H1 (cell line): ENCODE measurements around the gene NABP1.

Source experiments
- BCL11A ChIP-seq, 2 experiments: IDR thresholded peaks; one replicate each; pipeline ENCODE4 v1.6.1; 2011; ENCODE audit warnings: low read depth in 2 of 2, low read length in 2 of 2, mild to moderate bottlenecking in 2 of 2
- CEBPB ChIP-seq: IDR thresholded peaks from 2 replicates; pipeline ENCODE4 v1.6.1; 2012; ENCODE audit warnings: low read depth, low read length
- EGR1 ChIP-seq: IDR thresholded peaks from 2 replicates; pipeline ENCODE4 v1.6.1; 2011; ENCODE audit warnings: low read depth, low read length, borderline replicate concordance
- EZH2 ChIP-seq: fragments of 200-600 bp; sonication (generic); IDR thresholded peaks from 2 replicates; pipeline ENCODE4 v1.7.1; 2012; ENCODE audit warnings: low read depth, mild to moderate bottlenecking, moderate library complexity, low read length, inconsistent platforms; ENCODE audit not compliant: severe bottlenecking
- POLR2A ChIP-seq, 2 experiments: IDR thresholded peaks; 1 replicate in 1 of 2; 2 replicates in 1 of 2; pipeline ENCODE4 v1.6.1; 2011; ENCODE audit warnings: low read depth in 2 of 2, low read length in 2 of 2, mild to moderate bottlenecking in 2 of 2; ENCODE audit errors: control extremely low read depth in 1 of 2
- POLR2AphosphoS5 ChIP-seq: IDR thresholded peaks from 2 replicates; pipeline ENCODE4 v1.6.1; 2011; ENCODE audit warnings: low read depth, low read length
- SIN3A ChIP-seq, 2 experiments: IDR thresholded peaks in 1 of 2; conservative IDR thresholded peaks in 1 of 2; 2 replicates each; pipeline ENCODE4 v1.6.1; 2011 to 2012; ENCODE audit warnings: low read length in 2 of 2, improper control_type of control experiment in 1 of 2, low read depth in 1 of 2, mild to moderate bottlenecking in 1 of 2
- SP1 ChIP-seq: IDR thresholded peaks from 2 replicates; pipeline ENCODE4 v1.6.1; 2011; ENCODE audit warnings: low read depth, low read length
- TF ChIP-seq, protein P1 (sequence below), 3 experiments: IDR thresholded peaks; 1 replicate in 2 of 3; 2 replicates in 1 of 3; pipeline versions ENCODE4 v1.5.1 to v1.6.1; 2011; ENCODE audit warnings: low read length in 3 of 3, mild to moderate bottlenecking in 3 of 3, inconsistent platforms in 2 of 3, low read depth in 1 of 3, moderate library complexity in 1 of 3; ENCODE audit not compliant: insufficient read depth in 1 of 3; ENCODE audit errors: control extremely low read depth in 1 of 3
- TF ChIP-seq, protein P2 (sequence below): IDR thresholded peaks from 2 replicates; pipeline ENCODE4 v1.6.1; 2011; ENCODE audit warnings: low read depth, mild to moderate bottlenecking, low read length; ENCODE audit not compliant: insufficient read depth

- TF ChIP-seq, protein P1, sequence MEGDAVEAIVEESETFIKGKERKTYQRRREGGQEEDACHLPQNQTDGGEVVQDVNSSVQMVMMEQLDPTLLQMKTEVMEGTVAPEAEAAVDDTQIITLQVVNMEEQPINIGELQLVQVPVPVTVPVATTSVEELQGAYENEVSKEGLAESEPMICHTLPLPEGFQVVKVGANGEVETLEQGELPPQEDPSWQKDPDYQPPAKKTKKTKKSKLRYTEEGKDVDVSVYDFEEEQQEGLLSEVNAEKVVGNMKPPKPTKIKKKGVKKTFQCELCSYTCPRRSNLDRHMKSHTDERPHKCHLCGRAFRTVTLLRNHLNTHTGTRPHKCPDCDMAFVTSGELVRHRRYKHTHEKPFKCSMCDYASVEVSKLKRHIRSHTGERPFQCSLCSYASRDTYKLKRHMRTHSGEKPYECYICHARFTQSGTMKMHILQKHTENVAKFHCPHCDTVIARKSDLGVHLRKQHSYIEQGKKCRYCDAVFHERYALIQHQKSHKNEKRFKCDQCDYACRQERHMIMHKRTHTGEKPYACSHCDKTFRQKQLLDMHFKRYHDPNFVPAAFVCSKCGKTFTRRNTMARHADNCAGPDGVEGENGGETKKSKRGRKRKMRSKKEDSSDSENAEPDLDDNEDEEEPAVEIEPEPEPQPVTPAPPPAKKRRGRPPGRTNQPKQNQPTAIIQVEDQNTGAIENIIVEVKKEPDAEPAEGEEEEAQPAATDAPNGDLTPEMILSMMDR (IDR thresholded peaks at IDR 0.05; ENCODE audit: control extremely low read depth in 1 of 3, insufficient read depth in 1 of 3, low read depth in 1 of 3, low read length in 3 of 3): no peak
- no peak for TF ChIP-seq EGR1
- no peak for TF ChIP-seq SIN3A (conservative IDR thresholded peaks at IDR 0.05 in 1 of 2, IDR thresholded peaks at IDR 0.05 in 1 of 2; ENCODE audit: low read depth in 1 of 2, low read length in 2 of 2)
- TF ChIP-seq BCL11A (IDR thresholded peaks at IDR 0.05; ENCODE audit: low read depth in 2 of 2, low read length in 2 of 2): no peak
- no peak for TF ChIP-seq POLR2A (IDR thresholded peaks at IDR 0.05; ENCODE audit: control extremely low read depth in 1 of 2, low read depth in 2 of 2, low read length in 2 of 2)
- TF ChIP-seq SP1: no peak
- TF ChIP-seq EZH2: no peak
- TF ChIP-seq CEBPB: no peak
- TF ChIP-seq POLR2AphosphoS5: no peak
- TF ChIP-seq, protein P2, sequence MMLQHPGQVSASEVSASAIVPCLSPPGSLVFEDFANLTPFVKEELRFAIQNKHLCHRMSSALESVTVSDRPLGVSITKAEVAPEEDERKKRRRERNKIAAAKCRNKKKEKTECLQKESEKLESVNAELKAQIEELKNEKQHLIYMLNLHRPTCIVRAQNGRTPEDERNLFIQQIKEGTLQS: no peak
Measured at GRCh38 chr2:191699341-191699945, 21.5 kb downstream of the NABP1 start.
